Stimulated activated CD8-positive, alpha-beta memory T cell treated with anti-CD3 and anti-CD28 coated beads, Interleukin-7, amount 100 ng/mL, for 1 hour (primary cell): ENCODE results near the gene TEAD1.
A peak's percentile ranks its signal among the peaks of the same experiment; 100 is the strongest.

Experiments
- DNase-seq, 2 donors: peaks; one replicate each; pipeline ENCODE4 v3.0.0-alpha.2; 2020; ENCODE audit warnings: low read depth in 2 of 2

The TEAD1 gene

GRCh38 chr11:12942157-12942556, 267.9 kb downstream of the TEAD1 start:
- no peak for DNase-seq

GRCh38 chr11:12943311-12943710, 269.1 kb downstream of the TEAD1 start:
- no peak for DNase-seq

GRCh38 chr11:12944889-12945288, 270.7 kb downstream of the TEAD1 start:
- DNase-seq = no peak

- DNase-seq = no peak
Observed at GRCh38 chr11:12949453-12949852, 275.2 kb downstream of the TEAD1 start.

- DNase-seq = no peak
Observed at GRCh38 chr11:12950670-12951069, 276.4 kb downstream of the TEAD1 start.

- DNase-seq = no peak
Observed at GRCh38 chr11:12951376-12951775, 277.2 kb downstream of the TEAD1 start.

GRCh38 chr11:12952094-12952493, 277.9 kb downstream of the TEAD1 start:
- no peak for DNase-seq

- DNase-seq = no peak
Observed at GRCh38 chr11:12958986-12959385, 284.8 kb downstream of the TEAD1 start.

GRCh38 chr11:12961615-12962014, 287.4 kb downstream of the TEAD1 start:
- DNase-seq = no peak

- DNase-seq = no peak
Observed at GRCh38 chr11:12962306-12962705, 288.1 kb downstream of the TEAD1 start.

GRCh38 chr11:12963051-12963450, 288.8 kb downstream of the TEAD1 start:
- no peak for DNase-seq

- DNase-seq = peak in 1 of 2 donors; percentile 29
Observed at GRCh38 chr11:12963792-12964536, 289.7 kb downstream of the TEAD1 start.

GRCh38 chr11:12964650-12965049, 290.4 kb downstream of the TEAD1 start:
- DNase-seq = no peak

GRCh38 chr11:12966002-12966401, 291.8 kb downstream of the TEAD1 start:
- no peak for DNase-seq

GRCh38 chr11:12968101-12968500, 293.9 kb downstream of the TEAD1 start:
- no peak for DNase-seq

- no peak for DNase-seq
Observed at GRCh38 chr11:12968826-12969225, 294.6 kb downstream of the TEAD1 start.

- DNase-seq = no peak
Observed at GRCh38 chr11:12971955-12972354, 297.7 kb downstream of the TEAD1 start.

- no peak for DNase-seq
Observed at GRCh38 chr11:12973528-12974181, 299.4 kb downstream of the TEAD1 start.

GRCh38 chr11:12975195-12975594, 301.0 kb downstream of the TEAD1 start:
- no peak for DNase-seq

- no peak for DNase-seq
Observed at GRCh38 chr11:12979928-12980689, 305.9 kb downstream of the TEAD1 start.

GRCh38 chr11:12981676-12982522, 307.7 kb downstream of the TEAD1 start:
- no peak for DNase-seq

- no peak for DNase-seq
Observed at GRCh38 chr11:12983336-12983735, 309.1 kb downstream of the TEAD1 start.
